ENCODE measurements around the gene VAMP2. TPM values are rescaled to one million over a fixed set of nuclear protein-coding genes. Genes with fewer than 3 reads are reported as not detected.

Gene VAMP2
- total and polyA plus RNA-seq, 9 of the 15 experiments (the other 6 are each of a cell fraction or from before 2014, with no cell fraction given) = 2.3 to 31.8 (median 6.0) TPM

GRCh38 chr17:8158267-8159031 lies 4.3 kb downstream of the VAMP2 start (continued):
- TF ChIP-seq ZBTB40 (IDR thresholded peaks at IDR 0.05) (no peak), ZBTB40 (CRISPR knock-in tag; IDR thresholded peaks at IDR 0.05) (no peak), ZNF77 (CRISPR knock-in tag; IDR thresholded peaks at IDR 0.05) (no peak), ZBTB5 (IDR thresholded peaks at IDR 0.05) (no peak), U2AF2 (optimal IDR thresholded peaks at IDR 0.05; ENCODE audit: low read depth, low read length) (no peak), HMG20A (CRISPR knock-in tag; conservative IDR thresholded peaks at IDR 0.05) (no peak), ZNF717 (CRISPR knock-in tag; IDR thresholded peaks at IDR 0.05) (no peak), FOXM1 (IDR thresholded peaks at IDR 0.05; ENCODE audit: low read depth) (no peak), FOXM1 (CRISPR knock-in tag; IDR thresholded peaks at IDR 0.05; ENCODE audit: low read depth) (no peak), POLR2A (conservative IDR thresholded peaks at IDR 0.05) (0 out of 2 replicates have a peak, but pooled peaks have one; percentile 25), ZZZ3 (IDR thresholded peaks at IDR 0.05) (no peak), PYGO2 (tag; IDR thresholded peaks at IDR 0.05) (no peak), KDM2B (CRISPR knock-in tag; IDR thresholded peaks at IDR 0.05) (no peak), FOXO4 (CRISPR knock-in tag; IDR thresholded peaks at IDR 0.05) (no peak), HMG20B (CRISPR knock-in tag; IDR thresholded peaks at IDR 0.05) (no peak), DDX20 (tag; IDR thresholded peaks at IDR 0.05; ENCODE audit: low read depth) (no peak)
